ENCODE measurements around the gene PBRM1. TPM values are rescaled to one million over a fixed set of nuclear protein-coding genes. Genes with fewer than 3 reads are reported as not detected.

Gene PBRM1
- total and polyA plus RNA-seq, 4 donors = 7.1 to 65.7 (median 38.7) TPM

DNA sequence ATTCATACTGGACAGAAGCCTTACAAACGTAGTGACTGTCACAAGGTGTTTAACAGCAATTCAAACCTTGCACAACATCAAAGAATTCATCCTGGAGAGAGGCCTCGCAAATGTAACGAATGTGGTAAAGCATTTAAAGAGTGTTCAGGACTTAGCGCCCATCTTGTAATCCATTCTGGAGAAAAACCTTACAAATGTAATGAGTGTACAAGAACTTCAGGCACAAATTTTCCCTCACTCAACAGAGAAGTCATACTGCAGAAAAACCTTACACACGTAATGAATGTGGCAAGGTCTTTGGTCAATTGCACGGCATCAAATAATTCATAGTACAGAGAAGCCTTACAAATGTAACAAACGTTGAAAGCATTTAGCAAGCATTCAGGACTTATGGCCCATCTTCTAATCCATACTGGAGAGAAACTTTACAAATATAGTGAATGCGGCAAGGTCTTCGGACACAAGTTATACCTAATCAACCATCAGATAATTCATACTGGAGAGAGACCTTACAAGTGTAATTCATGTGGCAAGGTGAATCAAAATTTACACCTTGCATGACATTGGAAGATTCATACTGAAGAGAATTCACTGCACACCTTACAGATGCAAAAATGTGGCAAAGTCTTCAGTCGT, 47.7 kb upstream of the PBRM1 start:
- no peak for DNase-seq (ENCODE audit: low spot score)
- TF ChIP-seq HNF4G (IDR thresholded peaks at IDR 0.05) (no peak), RAD21 (IDR thresholded peaks at IDR 0.05) (no peak), YY1 (IDR thresholded peaks at IDR 0.05) (no peak), TAF1 (conservative IDR thresholded peaks at IDR 0.05) (no peak)
- TF ChIP-seq, protein P1, sequence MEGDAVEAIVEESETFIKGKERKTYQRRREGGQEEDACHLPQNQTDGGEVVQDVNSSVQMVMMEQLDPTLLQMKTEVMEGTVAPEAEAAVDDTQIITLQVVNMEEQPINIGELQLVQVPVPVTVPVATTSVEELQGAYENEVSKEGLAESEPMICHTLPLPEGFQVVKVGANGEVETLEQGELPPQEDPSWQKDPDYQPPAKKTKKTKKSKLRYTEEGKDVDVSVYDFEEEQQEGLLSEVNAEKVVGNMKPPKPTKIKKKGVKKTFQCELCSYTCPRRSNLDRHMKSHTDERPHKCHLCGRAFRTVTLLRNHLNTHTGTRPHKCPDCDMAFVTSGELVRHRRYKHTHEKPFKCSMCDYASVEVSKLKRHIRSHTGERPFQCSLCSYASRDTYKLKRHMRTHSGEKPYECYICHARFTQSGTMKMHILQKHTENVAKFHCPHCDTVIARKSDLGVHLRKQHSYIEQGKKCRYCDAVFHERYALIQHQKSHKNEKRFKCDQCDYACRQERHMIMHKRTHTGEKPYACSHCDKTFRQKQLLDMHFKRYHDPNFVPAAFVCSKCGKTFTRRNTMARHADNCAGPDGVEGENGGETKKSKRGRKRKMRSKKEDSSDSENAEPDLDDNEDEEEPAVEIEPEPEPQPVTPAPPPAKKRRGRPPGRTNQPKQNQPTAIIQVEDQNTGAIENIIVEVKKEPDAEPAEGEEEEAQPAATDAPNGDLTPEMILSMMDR (IDR thresholded peaks at IDR 0.05; ENCODE audit: low read depth, low read length, missing input control) = no peak
- TF ChIP-seq, protein P2, sequence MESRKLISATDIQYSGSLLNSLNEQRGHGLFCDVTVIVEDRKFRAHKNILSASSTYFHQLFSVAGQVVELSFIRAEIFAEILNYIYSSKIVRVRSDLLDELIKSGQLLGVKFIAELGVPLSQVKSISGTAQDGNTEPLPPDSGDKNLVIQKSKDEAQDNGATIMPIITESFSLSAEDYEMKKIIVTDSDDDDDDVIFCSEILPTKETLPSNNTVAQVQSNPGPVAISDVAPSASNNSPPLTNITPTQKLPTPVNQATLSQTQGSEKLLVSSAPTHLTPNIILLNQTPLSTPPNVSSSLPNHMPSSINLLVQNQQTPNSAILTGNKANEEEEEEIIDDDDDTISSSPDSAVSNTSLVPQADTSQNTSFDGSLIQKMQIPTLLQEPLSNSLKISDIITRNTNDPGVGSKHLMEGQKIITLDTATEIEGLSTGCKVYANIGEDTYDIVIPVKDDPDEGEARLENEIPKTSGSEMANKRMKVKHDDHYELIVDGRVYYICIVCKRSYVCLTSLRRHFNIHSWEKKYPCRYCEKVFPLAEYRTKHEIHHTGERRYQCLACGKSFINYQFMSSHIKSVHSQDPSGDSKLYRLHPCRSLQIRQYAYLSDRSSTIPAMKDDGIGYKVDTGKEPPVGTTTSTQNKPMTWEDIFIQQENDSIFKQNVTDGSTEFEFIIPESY (IDR thresholded peaks at IDR 0.05) = no peak
- H3K4me3 ChIP-seq (ENCODE audit: low read depth in 1 of 3, low read length in 3 of 3) = no peak overlapping the region
- no peaks in the 10 kb centered on the region for H3K27me3 ChIP-seq (ENCODE audit: control insufficient read depth in 4 of 4, insufficient read depth in 4 of 4, low read length in 3 of 4)
- WGBS = 88% methylated on average over 10 of the region's 10 CpGs
- H3K9me3 ChIP-seq (ENCODE audit: control insufficient read depth in 4 of 4, low read length in 3 of 4) = peaks cover 0 to 5% (median 3%) of the 10 kb centered on the region in 4 donors
- no peak overlapping the region for H3K27ac ChIP-seq (ENCODE audit: low read depth in 1 of 2, low read length in 2 of 2)
- H3K4me1 ChIP-seq (ENCODE audit: control insufficient read depth in 4 of 4, insufficient read depth in 4 of 4, low read length in 3 of 4) = no peaks in the 10 kb centered on the region
- H3K9ac ChIP-seq (ENCODE audit: low read depth in 1 of 2, low read length in 2 of 2) = no peak overlapping the region
- H3K36me3 ChIP-seq (ENCODE audit: control insufficient read depth in 4 of 4, insufficient read depth in 3 of 4, low read depth in 1 of 4, low read length in 3 of 4) = peaks cover 14 to 42% (median 37%) of the 10 kb centered on the region in 4 donors

DNA sequence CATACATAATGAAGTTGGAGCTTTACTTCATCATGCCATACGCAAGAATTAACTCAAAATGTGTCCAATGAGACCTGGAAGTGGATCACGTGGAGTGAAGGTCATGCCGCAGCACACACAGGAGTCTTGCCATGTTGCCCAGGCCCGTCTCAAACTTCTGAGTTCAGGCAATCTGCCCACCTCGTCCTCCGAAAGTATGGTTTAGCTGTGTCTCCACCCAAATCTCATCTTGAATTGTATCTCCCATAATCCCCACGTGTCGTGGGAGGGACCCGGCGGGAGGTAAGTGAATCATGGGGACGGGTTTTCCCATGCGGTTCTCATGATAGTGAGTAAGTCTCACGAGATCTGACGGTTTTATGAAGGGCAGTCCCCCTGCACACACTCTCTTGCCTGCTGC, 45.9 kb upstream of the PBRM1 start:
- no peaks in the 10 kb centered on the region for H3K27me3 ChIP-seq (ENCODE audit: control insufficient read depth in 4 of 4, insufficient read depth in 4 of 4, low read length in 3 of 4)
- H3K9me3 ChIP-seq (ENCODE audit: control insufficient read depth in 4 of 4, low read length in 3 of 4) = peaks cover 0 to 5% (median 3%) of the 10 kb centered on the region in 4 donors
- peaks cover 13 to 36% (median 32%) of the 10 kb centered on the region in 4 donors for H3K36me3 ChIP-seq (ENCODE audit: control insufficient read depth in 4 of 4, insufficient read depth in 3 of 4, low read depth in 1 of 4, low read length in 3 of 4)
- WGBS = 84% methylated on average over 14 of the region's 14 CpGs
- H3K27ac ChIP-seq (ENCODE audit: low read depth in 1 of 2, low read length in 2 of 2) = no peak overlapping the region
- DNase-seq (ENCODE audit: low spot score) = no peak
- no peak overlapping the region for H3K4me3 ChIP-seq (ENCODE audit: low read depth in 1 of 3, low read length in 3 of 3)
- H3K9ac ChIP-seq (ENCODE audit: low read depth in 1 of 2, low read length in 2 of 2) = no peak overlapping the region
- TF ChIP-seq SP1 (IDR thresholded peaks at IDR 0.05) (no peak), TAF1 (conservative IDR thresholded peaks at IDR 0.05) (no peak), FOXA1 (IDR thresholded peaks at IDR 0.05) (no peak), FOXA2 (IDR thresholded peaks at IDR 0.05) (no peak), REST (IDR thresholded peaks at IDR 0.05) (no peak), YY1 (IDR thresholded peaks at IDR 0.05) (no peak)
- TF ChIP-seq, protein P1 (IDR thresholded peaks at IDR 0.05; ENCODE audit: low read depth, low read length, missing input control) = no peak
- TF ChIP-seq, protein P3, sequence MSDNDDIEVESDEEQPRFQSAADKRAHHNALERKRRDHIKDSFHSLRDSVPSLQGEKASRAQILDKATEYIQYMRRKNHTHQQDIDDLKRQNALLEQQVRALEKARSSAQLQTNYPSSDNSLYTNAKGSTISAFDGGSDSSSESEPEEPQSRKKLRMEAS (IDR thresholded peaks at IDR 0.05) = no peak
- TF ChIP-seq, protein P2 (IDR thresholded peaks at IDR 0.05) = no peak
- no peaks in the 10 kb centered on the region for H3K4me1 ChIP-seq (ENCODE audit: control insufficient read depth in 4 of 4, insufficient read depth in 4 of 4, low read length in 3 of 4)

Measured in liver (tissue), 9 donors.